ENCODE results near the gene RASA4B. TPM values are rescaled to one million over a fixed set of nuclear protein-coding genes. Genes with fewer than 3 reads are reported as not detected.
"Not testable (repeated sequence)": the region's sequence is repeated elsewhere in the genome, so short reads cannot be mapped to it uniquely, and the experiment has no call there.

The RASA4B gene
- polyA plus RNA-seq (2013, experiment 1 of 4), result 11.6 TPM
- 12.6 TPM for polyA plus RNA-seq (2013, experiment 2 of 4)
- 12.4 TPM for polyA plus RNA-seq (2013, experiment 3 of 4)
- 11.0 TPM for polyA plus RNA-seq (2013, experiment 4 of 4)

DNA sequence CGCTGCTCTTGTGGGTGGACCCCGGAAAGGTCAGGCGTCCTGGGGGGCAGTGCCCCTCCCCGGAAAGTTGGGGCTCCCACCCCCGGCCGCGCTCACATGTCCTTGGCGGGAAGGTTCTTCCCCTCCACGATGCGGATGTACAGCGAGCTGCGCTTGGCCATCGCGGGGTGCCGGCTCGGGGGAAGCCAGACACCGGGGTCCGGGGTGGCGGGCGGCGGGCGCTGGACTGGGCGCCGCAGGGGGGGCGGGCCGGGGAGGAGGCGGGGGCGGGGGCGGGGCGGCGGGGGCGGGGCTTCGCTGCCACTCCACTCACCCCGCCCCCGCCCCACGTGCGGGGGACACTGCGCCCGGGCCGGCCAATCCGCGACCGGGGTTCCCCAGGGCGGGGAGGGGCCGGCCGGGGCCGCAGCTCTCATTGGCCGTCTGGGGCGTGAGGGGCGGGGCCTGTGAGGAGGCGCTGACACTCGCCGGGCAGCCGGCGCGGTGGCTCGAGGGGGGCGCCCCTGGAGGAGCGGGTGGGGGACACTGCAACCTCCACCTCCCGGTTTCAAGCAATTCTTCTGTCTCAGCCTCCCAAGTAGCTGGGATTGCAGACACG lies at the start of gene RASA4B:
RASA4B (minus strand) TSS at position 228 of the 598 bp plus-strand sequence; CDS start at position 161, 67 bp downstream.
- 0% methylated on average over 10 of the region's 61 CpGs; no CpG with 5 or more reads in 1 of the 2 experiments for WGBS, 2 experiments
- not testable (repeated sequence) for H3K4me1 ChIP-seq (ENCODE audit: control insufficient read depth, insufficient read depth, low read length); H3K27me3 ChIP-seq (ENCODE audit: control insufficient read depth, insufficient read depth, low read length, poor library complexity, severe bottlenecking); H3K27ac ChIP-seq (ENCODE audit: insufficient read depth, low read depth, low read length, poor library complexity, severe bottlenecking); H3K9me3 ChIP-seq (ENCODE audit: control insufficient read depth, low read length); H3K4me3 ChIP-seq (ENCODE audit: insufficient read depth, low read depth, low read length); H3K36me3 ChIP-seq (ENCODE audit: control insufficient read depth, insufficient read depth, low read length)

GRCh38 chr7:102550808-102551422 lies 33.3 kb upstream of the RASA4B start, which contains the start of gene SPDYE2:
Gene SPDYE2, plus strand, starts transcription at chr7:102551226. Its CDS starts 2,030 bp downstream, at chr7:102553256.
- not testable (repeated sequence) for H3K36me3 ChIP-seq (ENCODE audit: control insufficient read depth, insufficient read depth, low read length); H3K9me3 ChIP-seq (ENCODE audit: control insufficient read depth, low read length); H3K27ac ChIP-seq (ENCODE audit: insufficient read depth, low read depth, low read length, poor library complexity, severe bottlenecking); H3K4me1 ChIP-seq (ENCODE audit: control insufficient read depth, insufficient read depth, low read length); H3K27me3 ChIP-seq (ENCODE audit: control insufficient read depth, insufficient read depth, low read length, poor library complexity, severe bottlenecking); H3K4me3 ChIP-seq (ENCODE audit: insufficient read depth, low read depth, low read length)
- no CpG with 5 or more reads among the region's 6 CpGs for WGBS, 2 experiments

DNA sequence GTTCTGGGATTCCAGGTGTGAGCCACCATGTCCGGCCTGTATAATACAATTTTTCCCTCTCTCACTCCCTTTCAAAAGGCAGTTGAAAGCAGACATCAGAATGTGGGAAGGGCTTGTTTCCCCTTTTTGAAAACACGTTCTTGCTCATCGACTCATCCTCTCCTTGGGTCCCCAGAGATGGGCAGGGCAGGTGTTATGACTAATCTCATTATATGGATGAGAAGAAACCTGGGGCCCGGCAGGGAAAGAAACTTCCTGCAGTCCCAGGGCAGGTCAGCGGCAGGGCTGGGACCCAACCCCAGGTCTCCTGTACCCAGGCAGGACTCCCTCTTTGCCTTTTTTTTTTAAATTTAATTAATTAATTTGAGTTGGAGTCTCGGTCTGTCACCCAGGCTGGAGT lies 28.8 kb upstream of the RASA4B start:
- not testable (repeated sequence) for H3K9me3 ChIP-seq (ENCODE audit: control insufficient read depth, low read length); H3K4me3 ChIP-seq (ENCODE audit: insufficient read depth, low read depth, low read length); H3K4me1 ChIP-seq (ENCODE audit: control insufficient read depth, insufficient read depth, low read length); H3K27ac ChIP-seq (ENCODE audit: insufficient read depth, low read depth, low read length, poor library complexity, severe bottlenecking); H3K36me3 ChIP-seq (ENCODE audit: control insufficient read depth, insufficient read depth, low read length); H3K27me3 ChIP-seq (ENCODE audit: control insufficient read depth, insufficient read depth, low read length, poor library complexity, severe bottlenecking)
- WGBS, 2 experiments, result no CpG with 5 or more reads among the region's 6 CpGs

GRCh38 chr7:102545288-102545687 lies 27.7 kb upstream of the RASA4B start:
- H3K4me3 ChIP-seq (ENCODE audit: insufficient read depth, low read depth, low read length), result not testable (repeated sequence)
- 95 to 96% methylated on average over 6 of the region's 12 CpGs for WGBS, 2 experiments

GRCh38 chr7:102544372-102544771 lies 26.8 kb upstream of the RASA4B start:
- H3K4me1 ChIP-seq (ENCODE audit: control insufficient read depth, insufficient read depth, low read length); H3K9me3 ChIP-seq (ENCODE audit: control insufficient read depth, low read length); H3K27me3 ChIP-seq (ENCODE audit: control insufficient read depth, insufficient read depth, low read length, poor library complexity, severe bottlenecking); H3K4me3 ChIP-seq (ENCODE audit: insufficient read depth, low read depth, low read length); H3K27ac ChIP-seq (ENCODE audit: insufficient read depth, low read depth, low read length, poor library complexity, severe bottlenecking); H3K36me3 ChIP-seq (ENCODE audit: control insufficient read depth, insufficient read depth, low read length): not testable (repeated sequence)
- WGBS, 2 experiments, result no CpG with 5 or more reads among the region's 1 CpG

More at GRCh38 chr7:102545288-102545687, 27.7 kb upstream of the RASA4B start:
- H3K4me1 ChIP-seq (ENCODE audit: control insufficient read depth, insufficient read depth, low read length); H3K36me3 ChIP-seq (ENCODE audit: control insufficient read depth, insufficient read depth, low read length); H3K9me3 ChIP-seq (ENCODE audit: control insufficient read depth, low read length); H3K27ac ChIP-seq (ENCODE audit: insufficient read depth, low read depth, low read length, poor library complexity, severe bottlenecking); H3K27me3 ChIP-seq (ENCODE audit: control insufficient read depth, insufficient read depth, low read length, poor library complexity, severe bottlenecking): not testable (repeated sequence)

- H3K9me3 ChIP-seq (ENCODE audit: control insufficient read depth, low read length); H3K36me3 ChIP-seq (ENCODE audit: control insufficient read depth, insufficient read depth, low read length); H3K4me1 ChIP-seq (ENCODE audit: control insufficient read depth, insufficient read depth, low read length); H3K27me3 ChIP-seq (ENCODE audit: control insufficient read depth, insufficient read depth, low read length, poor library complexity, severe bottlenecking); H3K4me3 ChIP-seq (ENCODE audit: insufficient read depth, low read depth, low read length); H3K27ac ChIP-seq (ENCODE audit: insufficient read depth, low read depth, low read length, poor library complexity, severe bottlenecking): not testable (repeated sequence)
- WGBS, 2 experiments, result no CpG with 5 or more reads among the region's 8 CpGs
Observed at GRCh38 chr7:102543596-102543995, 26.0 kb upstream of the RASA4B start, which contains the start of gene UPK3BL2. Gene UPK3BL2, minus strand, starts transcription at chr7:102543696. Its CDS starts 60 bp downstream, at chr7:102543636.

GRCh38 chr7:102542771-102543170 lies 25.2 kb upstream of the RASA4B start:
- not testable (repeated sequence) for H3K36me3 ChIP-seq (ENCODE audit: control insufficient read depth, insufficient read depth, low read length); H3K27me3 ChIP-seq (ENCODE audit: control insufficient read depth, insufficient read depth, low read length, poor library complexity, severe bottlenecking); H3K4me1 ChIP-seq (ENCODE audit: control insufficient read depth, insufficient read depth, low read length); H3K9me3 ChIP-seq (ENCODE audit: control insufficient read depth, low read length); H3K27ac ChIP-seq (ENCODE audit: insufficient read depth, low read depth, low read length, poor library complexity, severe bottlenecking); H3K4me3 ChIP-seq (ENCODE audit: insufficient read depth, low read depth, low read length)
- WGBS, 2 experiments, result 43 to 92% methylated on average over 1 to 3 of the region's 11 CpGs

DNA sequence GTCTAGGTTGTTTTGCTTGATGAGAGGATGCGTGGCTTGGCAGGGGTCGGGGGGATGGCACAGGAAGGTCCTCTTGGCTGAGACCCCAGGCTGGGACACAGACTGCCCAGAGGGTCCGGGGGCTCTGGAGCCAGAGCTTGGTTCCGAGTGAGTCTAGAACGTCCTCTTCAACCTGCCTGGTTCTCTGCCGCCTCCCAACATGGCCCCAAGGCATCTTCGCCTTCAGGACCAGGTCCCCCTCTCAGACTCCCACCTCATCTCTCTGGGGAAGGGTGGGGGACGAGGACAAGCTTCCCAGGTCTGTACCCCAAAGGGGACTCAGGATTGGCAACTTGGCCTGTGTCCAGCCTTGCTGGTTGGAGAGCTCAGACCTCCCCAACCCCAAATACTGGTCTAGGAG lies 24.5 kb upstream of the RASA4B start:
- H3K27ac ChIP-seq (ENCODE audit: insufficient read depth, low read depth, low read length, poor library complexity, severe bottlenecking); H3K4me1 ChIP-seq (ENCODE audit: control insufficient read depth, insufficient read depth, low read length); H3K9me3 ChIP-seq (ENCODE audit: control insufficient read depth, low read length); H3K27me3 ChIP-seq (ENCODE audit: control insufficient read depth, insufficient read depth, low read length, poor library complexity, severe bottlenecking); H3K36me3 ChIP-seq (ENCODE audit: control insufficient read depth, insufficient read depth, low read length); H3K4me3 ChIP-seq (ENCODE audit: insufficient read depth, low read depth, low read length): not testable (repeated sequence)
- WGBS, 2 experiments, result no CpG with 5 or more reads among the region's 8 CpGs

DNA sequence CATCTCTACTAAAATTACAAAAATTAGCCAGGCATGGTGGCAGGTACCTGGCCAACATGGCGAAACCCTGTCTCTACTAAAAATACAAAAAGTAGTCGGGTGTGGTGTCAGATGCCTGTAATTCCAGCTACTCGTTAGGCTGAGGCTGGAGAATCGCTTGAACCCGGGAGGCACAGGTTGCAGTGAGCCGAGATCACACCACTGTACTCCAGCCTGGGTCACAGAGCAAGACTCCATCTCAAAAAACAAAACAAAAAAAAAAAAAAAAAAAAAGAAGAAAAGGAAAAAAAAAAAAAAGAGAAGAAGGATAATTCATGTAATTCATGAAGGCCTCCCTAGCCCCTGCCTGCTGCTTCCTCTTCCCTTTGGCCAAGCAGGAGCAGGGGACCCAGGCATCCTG lies 23.0 kb upstream of the RASA4B start:
- not testable (repeated sequence) for H3K36me3 ChIP-seq (ENCODE audit: control insufficient read depth, insufficient read depth, low read length); H3K27me3 ChIP-seq (ENCODE audit: control insufficient read depth, insufficient read depth, low read length, poor library complexity, severe bottlenecking); H3K4me3 ChIP-seq (ENCODE audit: insufficient read depth, low read depth, low read length); H3K9me3 ChIP-seq (ENCODE audit: control insufficient read depth, low read length); H3K27ac ChIP-seq (ENCODE audit: insufficient read depth, low read depth, low read length, poor library complexity, severe bottlenecking); H3K4me1 ChIP-seq (ENCODE audit: control insufficient read depth, insufficient read depth, low read length)
- WGBS, 2 experiments, result 91 to 97% methylated on average over 4 to 6 of the region's 6 CpGs

DNA sequence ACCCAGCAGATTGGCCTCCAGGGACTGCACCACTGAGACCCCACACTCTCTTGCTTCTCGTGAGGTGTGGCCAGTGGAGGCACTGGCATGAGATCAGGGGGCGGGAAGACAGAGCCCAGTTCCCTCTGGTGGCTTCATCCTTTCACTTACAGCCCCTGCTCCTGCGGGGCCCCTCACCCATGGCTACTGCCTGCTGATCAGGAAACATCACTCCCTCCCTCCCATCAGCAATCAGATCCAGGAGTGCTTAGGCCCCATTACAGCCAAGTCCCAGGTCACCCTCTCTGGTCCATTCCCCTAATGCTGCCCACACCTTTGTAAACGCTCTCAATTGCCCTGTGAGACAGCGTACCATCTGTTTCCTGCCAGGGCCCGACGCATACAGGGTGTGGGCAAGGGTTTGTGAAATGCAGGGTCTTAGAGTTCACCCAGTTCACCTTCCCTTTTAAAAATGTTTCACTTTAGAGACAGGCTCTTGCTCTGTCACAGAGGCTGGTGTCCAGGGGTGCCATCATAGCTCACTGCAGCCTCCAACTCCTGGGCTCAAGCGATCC lies 17.6 kb upstream of the RASA4B start:
- not testable (repeated sequence) for H3K9me3 ChIP-seq (ENCODE audit: control insufficient read depth, low read length); H3K4me1 ChIP-seq (ENCODE audit: control insufficient read depth, insufficient read depth, low read length); H3K4me3 ChIP-seq (ENCODE audit: insufficient read depth, low read depth, low read length); H3K36me3 ChIP-seq (ENCODE audit: control insufficient read depth, insufficient read depth, low read length); H3K27me3 ChIP-seq (ENCODE audit: control insufficient read depth, insufficient read depth, low read length, poor library complexity, severe bottlenecking); H3K27ac ChIP-seq (ENCODE audit: insufficient read depth, low read depth, low read length, poor library complexity, severe bottlenecking)
- WGBS, 2 experiments, result no CpG with 5 or more reads among the region's 8 CpGs
